Measurements from ENCODE around the gene MTOR.
"Not testable (repeated sequence)": the region's sequence is repeated elsewhere in the genome, so short reads cannot be mapped to it uniquely, and the experiment has no call there.

Gene MTOR

GRCh38 chr1:11298390-11299224 is 36.3 kb upstream of the MTOR start:
- Histone ChIP-seq H3K4me3 (replicated peaks; ENCODE audit: insufficient read depth, low read length) (no peak overlapping the region), H3K27me3 (ENCODE audit: insufficient read depth, poor library complexity, severe bottlenecking) (no peaks in the 10 kb centered on the region), H3K27ac (replicated peaks) (no peak overlapping the region)
- DNase-seq (ENCODE audit: low read depth in 1 of 2, low spot score in 1 of 2) = no peak
- no peak for TF ChIP-seq POLR2AphosphoS5 (IDR thresholded peaks at IDR 0.05; ENCODE audit: low read depth)

- not testable (repeated sequence) for H3K4me3 ChIP-seq (replicated peaks; ENCODE audit: insufficient read depth, low read length); H3K27ac ChIP-seq (replicated peaks); DNase-seq (ENCODE audit: low read depth in 1 of 2, low spot score in 1 of 2); H3K27me3 ChIP-seq (ENCODE audit: insufficient read depth, poor library complexity, severe bottlenecking)
These were observed 35.4 kb upstream of the MTOR start for GRCh38 chr1:11297774-11298173.

- TF ChIP-seq POLR2AphosphoS5 (IDR thresholded peaks at IDR 0.05; ENCODE audit: low read depth) = no peak
- no peak for TF ChIP-seq CTCF (IDR thresholded peaks at IDR 0.05; ENCODE audit: insufficient read depth, low read length)
- no peak for TF ChIP-seq GABPA (IDR thresholded peaks at IDR 0.05; ENCODE audit: low read depth)
- TF ChIP-seq REST (IDR thresholded peaks at IDR 0.05; ENCODE audit: insufficient replicate concordance, low read depth) = no peak
- TF ChIP-seq SPI1 (IDR thresholded peaks at IDR 0.05; ENCODE audit: borderline replicate concordance, low read depth) = no peak
- DNase-seq (ENCODE audit: low read depth in 1 of 2, low spot score in 1 of 2) = no peak
- no peaks in the 10 kb centered on the region for H3K27me3 ChIP-seq (ENCODE audit: insufficient read depth, poor library complexity, severe bottlenecking)
- H3K4me3 ChIP-seq (replicated peaks; ENCODE audit: insufficient read depth, low read length) = no peak overlapping the region
- H3K27ac ChIP-seq (replicated peaks) = no peak overlapping the region
These were observed 33.6 kb upstream of the MTOR start for GRCh38 chr1:11295905-11296304.

- H3K27ac ChIP-seq (replicated peaks) = no peak overlapping the region
- TF ChIP-seq SPI1 (IDR thresholded peaks at IDR 0.05; ENCODE audit: borderline replicate concordance, low read depth) (no peak), CTCF (IDR thresholded peaks at IDR 0.05; ENCODE audit: insufficient read depth, low read length) (no peak), GABPA (IDR thresholded peaks at IDR 0.05; ENCODE audit: low read depth) (no peak), POLR2AphosphoS5 (IDR thresholded peaks at IDR 0.05; ENCODE audit: low read depth) (no peak), REST (IDR thresholded peaks at IDR 0.05; ENCODE audit: insufficient replicate concordance, low read depth) (no peak)
- no peak for DNase-seq (ENCODE audit: low read depth in 1 of 2, low spot score in 1 of 2)
- H3K27me3 ChIP-seq (ENCODE audit: insufficient read depth, poor library complexity, severe bottlenecking) = no peaks in the 10 kb centered on the region
- no peak overlapping the region for H3K4me3 ChIP-seq (replicated peaks; ENCODE audit: insufficient read depth, low read length)
These were observed 32.6 kb upstream of the MTOR start for GRCh38 chr1:11294951-11295350.

GRCh38 chr1:11293856-11294255 is 31.5 kb upstream of the MTOR start:
- Histone ChIP-seq H3K27ac (replicated peaks) (no peak overlapping the region), H3K4me3 (replicated peaks; ENCODE audit: insufficient read depth, low read length) (no peak overlapping the region), H3K27me3 (ENCODE audit: insufficient read depth, poor library complexity, severe bottlenecking) (no peaks in the 10 kb centered on the region)
- DNase-seq (ENCODE audit: low read depth in 1 of 2, low spot score in 1 of 2) = no peak
- no peak for TF ChIP-seq POLR2AphosphoS5 (IDR thresholded peaks at IDR 0.05; ENCODE audit: low read depth)
- TF ChIP-seq CTCF (IDR thresholded peaks at IDR 0.05; ENCODE audit: insufficient read depth, low read length) = no peak
- TF ChIP-seq REST (IDR thresholded peaks at IDR 0.05; ENCODE audit: insufficient replicate concordance, low read depth) = no peak
- no peak for TF ChIP-seq GABPA (IDR thresholded peaks at IDR 0.05; ENCODE audit: low read depth)
- no peak for TF ChIP-seq SPI1 (IDR thresholded peaks at IDR 0.05; ENCODE audit: borderline replicate concordance, low read depth)
